ENCODE data around the gene PABPN1L. TPM values are rescaled to one million over a fixed set of nuclear protein-coding genes. Genes with fewer than 3 reads are reported as not detected.

Gene PABPN1L
- total RNA-seq: not detected

GRCh38 chr16:88866151-88866920 lies at the start of gene PABPN1L:
Gene PABPN1L, minus strand, starts transcription at chr16:88866660. Its CDS starts 54 bp downstream, at chr16:88866606.
- no peak for DNase-seq (ENCODE audit: low spot score in 2 of 2)
- intact Hi-C loops (cut with DNase I; ENCODE audit: low total_unique reads): no loop called here
- Histone ChIP-seq H3K27me3 (peaks cover 0 to 5% of the 10 kb centered on the region in 2 donors), H3K27ac (no peak within 1 kb of the TSS), H3K4me1 (no peaks in the 10 kb centered on the region), H3K36me3 (no peaks in the 10 kb centered on the region), H3K9me3 (no peaks in the 10 kb centered on the region), H3K4me3 (no peak within 1 kb of the TSS)
- no peak for TF ChIP-seq POLR2AphosphoS5 (IDR thresholded peaks at IDR 0.05)
- TF ChIP-seq CTCF (IDR thresholded peaks at IDR 0.05): no peak
- TF ChIP-seq POLR2A (IDR thresholded peaks at IDR 0.05): no peak

- no peak for TF ChIP-seq POLR2AphosphoS5 (IDR thresholded peaks at IDR 0.05)
- TF ChIP-seq POLR2A (IDR thresholded peaks at IDR 0.05): no peak
- TF ChIP-seq CTCF (IDR thresholded peaks at IDR 0.05): no peak
- intact Hi-C loops (cut with DNase I; ENCODE audit: low total_unique reads): loop anchor here (2.0 kb wide), 1 partner anchor 41 kb away; no protein-coding TSS in a partner anchor
- H3K27me3 ChIP-seq: no peaks in the 10 kb centered on the region
Measured at GRCh38 chr16:88915639-88916327, 49.3 kb upstream of the PABPN1L start.

GRCh38 chr16:88914750-88915368 lies 48.4 kb upstream of the PABPN1L start:
- Histone ChIP-seq H3K9me3 (peaks cover 3 to 7% of the 10 kb centered on the region in 2 donors), H3K36me3 (no peaks in the 10 kb centered on the region), H3K4me3 (peak overlapping the region in 1 of 3 donors; percentile 41), H3K4me1 (peaks cover 0 to 5% of the 10 kb centered on the region in 2 donors), H3K27ac (no peak overlapping the region), H3K27me3 (no peaks in the 10 kb centered on the region)
- TF ChIP-seq CTCF (IDR thresholded peaks at IDR 0.05) (no peak), POLR2AphosphoS5 (IDR thresholded peaks at IDR 0.05) (no peak), POLR2A (IDR thresholded peaks at IDR 0.05) (no peak)
- DNase-seq (ENCODE audit: low spot score in 2 of 2): no peak
- intact Hi-C loops (cut with DNase I; ENCODE audit: low total_unique reads): no loop called here

More at GRCh38 chr16:88915639-88916327, 49.3 kb upstream of the PABPN1L start:
- DNase-seq (ENCODE audit: low spot score in 2 of 2): no peak
- no peak overlapping the region for H3K27ac ChIP-seq
- no peak overlapping the region for H3K4me3 ChIP-seq
- H3K4me1 ChIP-seq: peaks cover 3 to 8% of the 10 kb centered on the region in 2 donors
- peaks cover 3 to 10% of the 10 kb centered on the region in 2 donors for H3K9me3 ChIP-seq
- no peaks in the 10 kb centered on the region for H3K36me3 ChIP-seq

- Histone ChIP-seq H3K4me1 (peaks cover 0 to 5% of the 10 kb centered on the region in 2 donors), H3K9me3 (no peaks in the 10 kb centered on the region), H3K4me3 (no peak overlapping the region), H3K27ac (no peak overlapping the region), H3K36me3 (no peaks in the 10 kb centered on the region), H3K27me3 (no peaks in the 10 kb centered on the region)
- no peak for TF ChIP-seq CTCF (IDR thresholded peaks at IDR 0.05)
- no peak for DNase-seq (ENCODE audit: low spot score in 2 of 2)
- intact Hi-C loops (cut with DNase I; ENCODE audit: low total_unique reads): no loop called here
Measured at GRCh38 chr16:88913870-88914269, 47.4 kb upstream of the PABPN1L start.
